DMS153 (cell line): ENCODE results near the gene HSPB8.

Source experiments
- DNase-seq: peaks from one replicate; lab custom pipeline; 2025; lab: John Stamatoyannopoulos, UW

HSPB8 gene, protein sequence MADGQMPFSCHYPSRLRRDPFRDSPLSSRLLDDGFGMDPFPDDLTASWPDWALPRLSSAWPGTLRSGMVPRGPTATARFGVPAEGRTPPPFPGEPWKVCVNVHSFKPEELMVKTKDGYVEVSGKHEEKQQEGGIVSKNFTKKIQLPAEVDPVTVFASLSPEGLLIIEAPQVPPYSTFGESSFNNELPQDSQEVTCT

DNA sequence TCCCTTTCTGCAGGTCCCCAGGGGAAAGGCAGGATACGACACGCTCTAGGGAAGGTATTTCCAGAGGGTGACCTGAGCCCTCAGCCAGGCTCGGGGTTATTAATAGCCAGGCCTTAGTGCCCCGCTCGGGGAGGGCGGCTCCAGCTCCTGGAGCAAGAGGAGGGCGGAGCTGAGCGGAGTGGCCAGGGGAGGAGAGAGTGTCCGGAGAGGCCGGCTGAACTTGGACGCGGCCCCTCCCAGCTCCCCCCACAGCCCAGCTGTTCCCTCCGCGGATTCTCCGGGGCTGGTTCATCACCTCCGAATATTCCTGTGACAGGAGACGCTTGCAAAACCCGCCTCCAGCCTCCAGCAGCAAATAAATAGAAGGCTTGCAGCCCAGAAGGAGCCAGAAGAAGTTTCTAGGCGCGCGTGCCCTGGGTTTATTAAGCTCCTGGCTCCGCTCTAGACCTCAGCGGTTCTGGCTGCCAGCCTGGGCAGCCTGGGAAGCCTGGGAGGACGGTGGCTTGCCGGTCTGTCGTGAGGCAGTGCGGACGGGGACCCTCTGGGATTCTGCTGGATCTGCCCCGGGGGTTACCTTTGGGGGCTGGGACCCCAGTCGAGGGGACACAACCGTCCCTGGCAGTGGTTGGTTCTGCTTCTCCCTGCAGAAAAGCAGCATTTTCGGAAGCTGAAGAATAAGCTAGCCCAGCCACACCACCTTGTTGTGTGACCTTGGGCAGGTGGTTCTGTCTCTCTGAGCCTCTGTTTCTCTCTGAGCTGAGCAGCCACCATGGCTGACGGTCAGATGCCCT is at the start of gene HSPB8:
Gene HSPB8, plus strand, starts transcription at position 388 of the 791 bp plus-strand sequence. Its CDS starts 382 bp downstream, at position 770.
- DNase-seq, result peak; percentile 81

DNA sequence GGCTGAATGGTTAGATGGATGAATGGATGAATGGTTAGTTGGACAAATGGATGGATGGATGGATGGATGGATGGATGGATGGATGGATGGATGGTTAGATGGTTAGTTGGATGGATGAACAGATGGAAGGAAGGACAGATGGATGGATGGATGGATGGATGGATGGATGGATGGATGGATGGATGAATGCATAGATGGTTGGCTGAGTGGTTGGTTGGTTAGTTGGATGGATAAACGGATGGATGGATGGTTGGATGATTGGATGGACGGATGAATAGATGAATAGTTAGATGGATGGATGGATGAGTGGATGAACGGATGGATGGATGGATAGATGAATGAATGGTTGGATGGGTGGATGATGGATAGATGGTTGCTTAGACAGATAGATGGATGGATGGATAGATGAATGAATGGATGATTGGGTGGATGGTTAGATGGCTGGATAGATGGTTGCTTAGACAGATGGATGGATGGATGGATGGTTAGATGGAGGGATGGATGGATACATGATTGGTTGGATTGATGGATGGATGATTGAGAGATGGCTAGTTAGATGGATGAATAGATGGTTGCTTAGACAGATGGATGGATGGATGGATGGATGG is 48.8 kb upstream of the HSPB8 start:
- DNase-seq, result no peak

DNA sequence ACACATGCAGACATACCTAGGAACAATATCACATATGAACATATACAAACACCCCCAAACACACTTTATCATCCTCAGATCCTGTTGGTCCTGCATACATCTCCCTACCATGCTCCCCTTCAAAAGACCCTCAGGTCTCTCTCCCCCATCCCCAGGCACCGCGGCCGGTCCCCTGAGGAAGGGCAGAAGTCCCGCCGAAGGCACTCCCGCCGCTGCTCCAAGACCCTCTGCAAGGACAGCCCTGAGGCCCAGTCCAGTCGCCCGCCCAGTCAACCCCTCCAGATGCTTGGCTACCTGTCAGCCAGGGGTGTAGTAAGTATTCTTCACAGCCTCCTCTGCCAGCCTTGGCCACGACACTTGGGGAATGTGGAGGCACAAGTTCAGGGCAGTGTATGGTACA is 48.2 kb upstream of the HSPB8 start:
- no peak for DNase-seq

DNA sequence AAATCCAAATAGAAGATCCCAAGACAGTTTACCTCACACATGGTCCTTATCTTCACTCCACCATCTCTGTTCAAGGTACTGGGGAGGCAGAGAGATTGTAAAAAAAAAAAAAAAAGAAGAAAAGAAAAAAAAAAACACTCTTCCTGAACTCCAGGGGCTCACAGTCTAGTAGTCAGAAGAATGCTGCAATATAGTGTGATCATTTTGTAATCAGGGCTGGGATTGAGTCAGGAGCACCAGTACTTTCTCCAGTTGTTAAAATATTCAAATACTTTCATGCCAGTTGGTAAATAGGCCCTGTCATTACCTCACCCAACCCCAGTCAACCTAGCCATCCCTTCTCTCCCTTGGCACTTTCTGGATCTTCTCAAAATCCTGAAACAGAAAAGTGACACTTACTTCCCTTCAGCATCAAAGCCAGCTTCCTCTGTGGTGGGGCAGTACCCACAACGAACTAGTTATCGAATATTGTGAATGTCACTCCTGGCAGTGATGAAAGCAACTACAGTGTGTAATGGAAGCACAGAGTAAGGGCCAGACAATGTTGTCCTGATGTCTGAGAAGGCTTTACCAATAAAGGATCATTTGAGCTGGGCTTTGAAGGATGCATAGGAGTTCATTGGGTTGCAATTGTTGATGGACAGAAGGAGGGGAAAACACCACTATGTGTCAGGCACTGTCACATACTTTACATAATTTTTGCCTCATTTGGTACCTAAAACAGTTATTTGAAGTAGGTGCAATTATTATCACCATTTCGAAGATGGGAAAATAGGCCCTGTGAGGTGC is 44.3 kb upstream of the HSPB8 start:
- DNase-seq, result no peak

DNA sequence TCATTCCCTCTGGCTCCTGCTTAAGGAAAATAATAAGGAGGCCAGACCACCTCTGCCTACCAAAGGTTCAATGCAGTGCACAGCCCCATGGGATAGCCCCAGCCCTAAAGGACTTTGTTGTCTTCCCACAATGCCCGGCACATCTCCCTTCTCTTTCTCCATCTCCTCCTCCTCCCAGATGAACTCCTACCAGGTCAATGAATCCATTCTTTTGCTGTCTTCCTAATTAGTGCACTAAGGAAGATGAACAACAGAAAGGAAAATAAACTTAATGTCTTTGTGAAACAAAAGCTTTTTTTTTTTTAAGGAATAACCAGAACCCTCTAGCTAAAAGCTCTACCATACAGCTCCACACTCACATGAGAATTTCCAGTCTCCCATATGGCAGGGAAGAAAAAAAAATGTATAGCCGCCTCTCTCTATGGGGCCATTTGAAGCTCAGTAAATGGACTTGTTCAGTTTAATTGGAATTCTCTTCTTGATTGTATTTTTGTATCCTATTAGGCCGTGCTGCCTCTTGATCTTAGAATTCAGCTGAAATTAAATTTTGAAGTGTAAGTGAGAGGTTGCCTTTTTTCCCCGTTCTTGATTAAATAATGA is 41.8 kb upstream of the HSPB8 start:
- DNase-seq, result no peak

DNA sequence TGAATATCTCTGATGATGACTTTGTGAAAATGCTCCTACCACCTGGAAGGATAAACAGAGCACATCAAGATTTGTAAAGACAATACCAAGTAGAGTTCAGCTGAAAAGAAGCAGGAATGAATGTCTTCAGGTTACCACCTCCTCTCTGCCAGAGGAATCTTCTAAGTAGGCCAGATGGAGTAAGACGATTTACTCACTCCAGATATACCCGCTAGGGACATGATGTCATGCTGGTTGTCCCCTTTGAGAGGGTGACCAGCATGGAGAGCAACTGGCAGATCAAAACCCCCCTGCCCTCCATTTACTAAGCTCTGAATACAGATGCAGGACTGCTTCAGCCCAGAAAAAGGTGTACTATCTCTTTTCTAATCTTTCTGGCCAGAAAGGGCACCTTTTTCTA is 39.3 kb upstream of the HSPB8 start:
- no peak for DNase-seq

DNA sequence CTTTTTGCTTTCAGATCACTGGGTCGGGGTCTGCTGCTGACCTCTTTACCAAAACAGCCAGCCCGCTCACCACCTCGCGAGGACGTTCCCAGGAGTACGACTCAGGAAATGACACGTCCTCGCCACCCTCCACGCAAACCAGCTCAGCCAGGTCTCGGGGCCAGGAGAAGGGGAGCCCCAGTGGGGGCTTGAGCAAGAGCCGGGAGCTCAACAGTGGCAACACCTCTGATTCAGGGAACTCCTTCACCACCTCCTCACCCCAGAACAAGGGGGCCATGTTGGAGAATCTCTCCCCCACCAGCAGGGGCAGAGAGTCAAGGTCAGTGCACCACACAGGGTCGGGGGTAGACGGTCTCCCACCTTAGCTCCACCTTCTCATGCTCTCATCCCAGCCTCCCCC is 33.4 kb upstream of the HSPB8 start:
- no peak for DNase-seq

DNA sequence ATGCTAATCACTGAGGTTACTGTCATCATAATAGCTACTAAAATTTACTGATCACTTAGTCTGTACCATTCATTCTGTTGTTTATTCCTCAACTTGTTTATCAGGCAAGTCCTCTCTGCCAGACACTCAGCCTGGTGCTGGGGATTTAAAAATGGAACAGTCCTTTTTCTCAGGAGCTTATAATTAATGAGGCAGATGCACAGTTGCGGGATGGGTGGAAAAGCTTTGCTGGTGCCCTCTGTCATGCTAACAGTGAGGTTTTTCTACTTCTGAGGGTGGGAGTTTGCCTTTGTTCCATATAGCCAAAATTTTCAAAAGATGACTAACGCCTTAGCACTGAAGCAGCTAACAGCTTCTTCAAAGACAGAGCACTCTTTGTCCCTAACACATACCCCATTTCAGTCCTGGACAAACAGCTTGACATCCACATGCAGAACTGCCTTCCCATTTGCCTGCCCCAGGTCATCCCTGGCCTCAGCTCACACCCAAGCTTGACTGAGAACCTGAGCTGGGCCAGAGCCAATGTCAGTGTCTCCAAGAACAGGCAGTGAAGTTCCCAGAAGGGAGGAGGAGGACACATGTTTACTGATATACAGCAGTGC is 30.8 kb upstream of the HSPB8 start:
- DNase-seq, result no peak

DNA sequence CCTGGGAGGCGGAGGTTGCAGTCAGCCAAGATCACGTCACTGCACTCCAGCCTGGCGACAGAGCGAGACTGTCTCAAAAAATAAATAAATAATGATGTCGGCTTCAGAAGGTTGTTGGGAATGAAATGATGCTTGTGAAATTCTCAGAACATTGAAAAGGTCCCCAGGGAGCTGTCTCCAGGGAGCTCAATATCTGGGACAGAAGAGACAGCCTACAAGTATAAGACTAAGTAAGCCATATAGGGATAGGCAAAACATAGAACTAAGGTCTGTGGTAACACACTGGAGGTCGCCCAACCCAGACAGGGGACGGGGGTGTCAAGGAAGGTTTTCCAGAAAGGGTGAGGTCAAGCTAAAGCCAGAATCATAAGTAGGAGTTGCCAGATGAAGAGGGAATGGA is 29.5 kb upstream of the HSPB8 start:
- no peak for DNase-seq

DNA sequence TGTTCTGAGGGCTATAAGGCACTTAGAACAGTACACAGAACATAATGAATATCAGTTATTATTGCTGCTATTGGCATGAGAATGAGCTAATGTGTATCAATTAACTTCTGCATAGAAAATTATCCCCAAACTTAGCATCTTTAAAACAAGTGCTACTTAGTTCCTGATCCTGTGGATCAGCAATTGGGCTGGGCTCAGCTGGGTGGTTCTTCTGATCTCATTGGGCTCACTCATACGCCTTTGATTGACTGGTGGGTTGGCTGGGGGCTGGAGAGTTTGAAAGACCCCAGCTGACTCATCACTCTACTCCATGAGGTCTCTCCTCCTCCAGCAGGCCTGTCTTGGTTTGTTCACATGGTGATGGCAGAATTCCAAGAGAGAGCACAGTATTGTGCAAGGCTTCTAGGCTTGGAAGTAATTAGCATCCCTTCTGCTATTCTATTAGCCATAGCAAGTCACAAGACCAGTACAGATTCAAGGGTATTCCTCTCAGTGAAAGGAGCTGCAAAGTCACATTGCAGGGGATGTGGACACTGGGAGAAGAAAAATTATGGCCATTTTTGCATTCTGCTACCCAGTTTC is 27.2 kb upstream of the HSPB8 start:
- no peak for DNase-seq

DNA sequence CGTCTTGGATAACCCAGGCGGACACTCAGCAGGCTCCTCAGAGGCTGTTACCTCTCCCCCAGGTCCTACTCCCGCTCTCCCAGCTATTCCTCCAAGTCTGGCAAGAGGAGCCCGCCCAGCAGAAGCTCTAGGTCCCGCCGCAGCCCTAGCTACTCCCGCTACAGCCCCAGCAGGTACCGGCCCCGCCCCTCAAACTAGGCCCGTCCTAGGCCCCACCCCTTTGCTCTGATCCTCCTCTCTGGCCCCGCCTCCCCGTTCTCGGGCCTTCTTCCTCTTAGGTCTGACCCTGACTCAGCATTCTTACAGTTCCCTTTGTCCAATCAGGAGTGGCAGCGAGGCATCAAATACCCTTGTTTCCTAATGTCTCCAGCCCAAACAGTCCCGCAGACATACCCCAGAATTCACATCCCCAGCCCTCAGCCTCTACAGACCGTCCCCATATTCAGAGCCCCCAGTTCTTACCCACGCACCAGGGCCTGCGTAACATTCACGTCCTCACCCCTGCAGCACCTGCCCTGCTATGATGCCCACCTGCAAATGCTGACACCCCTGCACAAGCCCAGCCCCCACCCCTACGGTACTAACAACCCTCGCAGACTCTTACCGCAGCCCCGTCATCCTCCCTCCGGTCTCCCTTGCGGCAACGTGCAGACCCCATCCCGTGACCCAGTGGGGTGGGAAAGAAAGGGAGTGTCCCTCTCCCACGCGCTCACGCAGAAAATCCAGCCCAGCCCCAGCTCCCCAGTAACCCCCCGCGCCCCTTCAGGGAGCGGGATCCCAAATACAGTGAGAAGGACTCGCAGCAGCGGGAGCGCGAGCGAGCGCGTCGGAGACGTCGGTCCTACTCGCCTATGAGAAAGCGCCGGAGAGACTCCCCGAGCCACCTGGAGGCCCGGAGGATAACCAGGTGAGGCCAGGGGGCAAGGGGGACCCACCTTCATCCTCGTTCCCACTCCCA is 25.0 kb upstream of the HSPB8 start:
- no peak for DNase-seq

DNA sequence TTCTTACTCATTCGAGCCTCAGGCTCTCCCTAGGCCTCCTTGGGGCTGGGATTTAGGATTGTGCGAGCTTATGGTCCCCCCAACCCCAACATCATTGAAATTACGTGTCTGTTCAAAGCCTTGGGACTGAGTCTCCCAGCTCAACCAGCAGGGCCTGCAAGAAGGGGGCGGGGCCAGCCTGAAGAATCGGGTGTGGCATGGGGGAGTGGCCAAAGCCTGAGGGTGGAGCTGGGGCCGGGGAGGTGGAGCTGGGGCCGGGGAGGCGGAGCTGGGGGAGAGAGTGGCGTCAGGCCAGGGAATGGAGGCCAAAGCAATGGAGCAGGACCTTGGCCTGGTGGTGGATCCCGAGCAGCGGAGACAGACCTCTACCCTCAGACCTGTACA is 24.3 kb upstream of the HSPB8 start:
- DNase-seq, result no peak

DNA sequence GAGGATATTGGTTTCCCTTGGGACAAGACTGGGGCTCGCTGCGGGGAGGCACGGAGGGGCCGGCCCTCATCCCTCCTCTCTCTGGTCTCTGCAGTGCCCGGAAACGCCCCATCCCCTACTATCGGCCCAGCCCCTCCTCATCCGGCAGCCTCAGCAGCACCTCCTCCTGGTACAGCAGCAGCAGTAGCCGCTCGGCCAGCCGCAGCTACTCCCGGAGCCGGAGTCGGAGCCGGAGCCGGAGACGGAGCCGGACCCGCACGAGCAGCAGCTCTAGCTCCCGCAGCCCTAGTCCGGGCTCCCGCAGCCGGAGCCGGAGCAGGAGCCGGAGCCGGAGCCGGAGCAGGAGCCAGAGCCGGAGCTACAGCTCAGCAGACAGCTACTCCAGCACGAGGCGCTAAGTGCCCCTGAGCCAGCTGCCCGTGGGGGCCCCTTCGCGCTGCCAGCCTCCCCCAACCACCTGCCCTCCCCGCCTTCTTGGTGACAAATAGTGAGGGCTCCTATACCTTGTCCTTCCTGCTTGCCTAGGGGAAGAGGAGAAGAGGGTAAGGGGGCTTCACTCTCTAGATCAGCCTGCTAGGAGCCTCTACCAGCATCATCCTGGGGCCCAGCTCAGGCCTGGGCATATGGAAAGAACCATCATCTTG is 22.2 kb upstream of the HSPB8 start:
- DNase-seq, result no peak

DNA sequence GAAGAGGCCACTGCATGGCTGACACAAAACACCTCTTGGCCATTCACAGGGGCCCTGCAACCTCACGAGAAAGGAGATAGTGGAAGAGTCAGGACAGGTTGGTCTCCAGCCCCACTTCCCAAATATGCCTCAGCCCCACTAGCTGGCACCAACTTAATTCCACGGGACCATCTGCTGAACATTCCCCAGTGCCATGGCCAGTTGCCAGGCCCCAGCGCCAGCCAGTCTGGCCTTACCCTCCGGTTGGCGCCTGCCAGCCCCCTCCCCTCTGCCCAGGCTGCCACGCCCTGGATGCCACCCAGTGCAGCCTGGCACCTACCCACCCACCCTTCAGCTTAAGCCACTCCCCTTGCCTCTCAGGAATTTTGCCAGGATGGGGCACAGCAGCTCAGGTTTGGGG is 21.2 kb upstream of the HSPB8 start:
- no peak for DNase-seq

DNA sequence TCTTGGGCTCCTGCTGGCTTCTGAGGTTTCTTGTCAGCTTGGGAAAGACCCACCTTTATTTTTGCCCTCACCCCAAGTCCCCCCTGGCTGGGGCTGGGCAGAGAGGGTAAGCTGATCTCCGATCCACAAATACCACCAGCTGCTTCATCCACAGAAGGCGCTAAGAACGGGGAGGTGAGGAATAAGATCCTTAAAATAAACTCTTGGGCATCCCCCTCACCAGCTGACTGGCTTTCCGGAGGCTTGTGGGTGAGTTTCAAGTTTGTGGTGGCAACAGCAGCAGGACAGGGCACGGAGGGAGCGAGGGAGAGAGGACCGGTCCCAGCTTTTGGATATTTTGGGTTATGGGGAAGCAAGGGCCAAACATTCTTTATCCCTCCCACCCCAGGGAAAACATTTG is 20.8 kb upstream of the HSPB8 start:
- DNase-seq, result no peak

DNA sequence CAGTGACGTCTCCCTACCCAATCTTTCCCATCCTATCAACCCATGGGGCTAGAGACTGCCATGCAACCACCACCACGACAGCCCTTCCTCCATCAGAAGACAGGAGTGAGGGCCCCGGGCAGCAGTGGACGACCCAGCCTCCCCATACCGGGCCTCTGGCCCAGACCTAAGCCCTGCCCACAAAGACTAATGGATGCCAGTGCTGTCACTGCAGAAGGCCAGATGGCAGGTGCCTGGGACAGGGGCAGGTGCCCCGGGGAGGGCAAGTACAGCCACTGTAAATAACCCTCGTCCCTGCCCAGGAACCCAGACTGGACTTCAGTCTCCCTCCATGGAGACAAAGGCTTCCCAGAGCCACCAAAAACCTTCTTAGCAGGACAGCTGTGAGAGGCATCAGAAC is 20.3 kb upstream of the HSPB8 start:
- no peak for DNase-seq

DNA sequence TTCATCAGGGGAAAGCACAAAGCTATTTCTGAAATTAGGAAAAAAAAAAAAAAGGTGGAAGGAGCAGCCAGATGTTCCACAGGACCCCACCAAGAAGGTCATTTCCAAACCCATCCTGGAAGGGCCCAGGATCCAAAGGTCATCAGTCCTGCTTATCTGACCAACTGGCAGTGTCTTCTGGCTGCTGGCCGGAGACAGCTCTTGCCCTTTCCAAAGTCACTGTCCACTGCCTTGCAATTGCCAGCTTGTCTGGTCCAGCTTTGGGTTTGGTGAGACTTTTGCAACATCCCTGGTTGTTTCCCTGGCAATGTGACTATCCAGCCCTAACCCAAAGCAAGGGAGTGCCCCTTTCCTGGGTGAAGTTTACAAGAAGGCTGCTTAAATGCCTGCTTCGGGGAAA is 18.9 kb upstream of the HSPB8 start:
- no peak for DNase-seq

DNA sequence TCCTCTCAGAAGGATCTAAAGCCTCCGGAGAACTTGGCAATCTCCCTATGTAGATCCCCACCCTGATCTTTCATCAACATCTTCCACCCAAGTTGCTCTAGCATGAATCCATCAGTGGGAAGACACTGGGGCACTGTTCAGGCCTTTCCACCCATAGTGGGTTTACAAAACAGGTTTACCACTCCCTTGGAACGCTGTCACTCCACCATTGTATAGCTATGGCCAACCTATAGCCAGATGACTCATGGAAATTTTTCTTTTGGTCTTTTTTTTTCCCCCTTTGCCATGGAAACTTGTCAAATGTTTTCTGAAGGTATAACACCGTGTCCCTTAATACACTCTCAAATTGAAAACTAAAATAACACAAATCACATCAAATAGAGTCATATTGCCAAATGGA is 10.8 kb upstream of the HSPB8 start:
- DNase-seq, result no peak

DNA sequence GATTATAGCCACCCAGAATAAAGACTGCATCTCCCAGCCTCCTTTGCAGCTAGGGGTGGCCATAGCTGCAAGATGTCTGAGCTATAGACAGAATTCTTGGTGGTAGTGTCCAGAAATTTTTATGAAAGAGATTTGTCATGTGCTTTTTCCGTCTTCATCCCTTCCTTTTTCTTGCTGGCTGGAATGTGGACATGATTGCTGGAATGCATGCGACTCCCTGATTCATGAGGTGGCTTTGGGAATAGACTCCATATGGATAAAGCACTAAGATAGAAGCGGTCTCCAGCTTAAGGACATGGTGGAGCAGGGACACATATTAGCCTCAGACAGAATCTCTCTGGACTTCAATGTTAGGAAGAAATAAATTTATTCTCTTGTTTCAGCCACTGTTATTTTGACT is 10.0 kb upstream of the HSPB8 start:
- no peak for DNase-seq

DNA sequence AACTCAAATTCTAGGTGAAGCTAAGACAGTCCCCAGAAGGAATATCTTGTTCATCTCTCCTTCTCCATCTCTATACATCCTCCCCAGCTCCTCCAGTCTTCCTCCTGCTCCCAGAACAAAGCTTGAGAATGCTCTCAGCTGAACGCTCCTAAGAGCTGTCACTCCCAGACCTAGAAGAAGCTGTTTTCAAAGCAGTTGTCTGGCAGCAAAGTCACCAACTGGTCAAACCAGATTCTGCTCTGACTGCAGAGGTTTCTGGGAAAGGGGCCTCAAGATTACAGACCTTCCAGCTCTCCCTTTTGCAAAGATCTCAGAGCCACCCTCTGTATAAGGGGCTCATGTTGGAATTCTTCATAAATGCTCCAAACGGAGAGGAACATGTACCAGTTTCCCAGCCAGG is 9.6 kb upstream of the HSPB8 start:
- DNase-seq, result no peak
